SU-DHL-6 (cell line): ENCODE data around the gene IGSF11.

ENCODE experiments used
- CTCF ChIP-seq: fragments of 200-600 bp; sonication (generic); IDR thresholded peaks from one replicate; pipeline ENCODE4 v1.5.1; 2017; ENCODE audit warnings: antibody characterized with exemption, mild to moderate bottlenecking, low read length, moderate library complexity; ENCODE audit not compliant: insufficient read depth, poor library complexity, severe bottlenecking
- EZH2phosphoT487 ChIP-seq: fragments of 200-600 bp; sonication (generic), shearing (Covaris generic); conservative IDR thresholded peaks from 2 replicates; pipeline ENCODE4 v1.6.1; 2018; ENCODE audit warnings: mild to moderate bottlenecking, antibody characterized with exemption, low read length, moderate library complexity, mixed read lengths

DNA sequence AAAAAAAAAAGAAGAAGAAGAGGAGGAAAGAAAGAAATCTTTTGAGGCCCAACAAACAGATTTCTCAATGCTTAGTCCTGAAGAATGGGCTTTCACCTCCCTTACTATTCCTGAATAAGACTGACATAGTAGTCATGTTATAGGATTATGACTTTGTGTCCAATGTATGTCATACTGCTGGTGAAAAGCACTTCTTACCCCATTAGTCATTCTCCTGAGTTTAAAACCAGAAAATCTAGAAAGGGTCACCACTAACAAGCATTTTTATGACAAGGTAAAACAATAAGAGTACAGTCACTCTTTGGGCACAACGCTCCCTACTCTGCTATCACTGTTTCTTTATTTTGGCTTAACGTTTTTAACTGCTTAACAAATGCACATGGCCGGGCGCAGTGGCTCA lies 88.2 kb downstream of the IGSF11 start:
- no peak for TF ChIP-seq CTCF
- TF ChIP-seq EZH2phosphoT487, result no peak
